Measurements from ENCODE around the gene AGRN. TPM values are rescaled to one million over a fixed set of nuclear protein-coding genes. Genes with fewer than 3 reads are reported as not detected.

The AGRN gene
- total RNA-seq, 4 donors from 2014 or later = 33.0 to 103 (median 41.4) TPM

- no peak overlapping the region for H3K4me3 ChIP-seq
- H3K27me3 ChIP-seq = peaks cover 0 to 42% of the 10 kb centered on the region in 2 donors
Measured at GRCh38 chr1:1060281-1061000, 40.5 kb downstream of the AGRN start.

GRCh38 chr1:1061682-1062345 is 41.9 kb downstream of the AGRN start:
- Histone ChIP-seq H3K27ac (no peak overlapping the region), H3K27me3 (peaks cover 0 to 42% of the 10 kb centered on the region in 2 donors), H3K4me3 (no peak overlapping the region), H3K9me3 (peaks cover 0 to 4% (median 0%) of the 10 kb centered on the region in 4 donors), H3K36me3 (no peaks in the 10 kb centered on the region), H3K4me1 (peaks cover 3 to 34% (median 26%) of the 10 kb centered on the region in 4 donors)
- TF ChIP-seq POLR2A (IDR thresholded peaks at IDR 0.05) (no peak), CTCF (IDR thresholded peaks at IDR 0.05) (no peak)
- no peak for DNase-seq

More at GRCh38 chr1:1060281-1061000, 40.5 kb downstream of the AGRN start:
- TF ChIP-seq CTCF (IDR thresholded peaks at IDR 0.05) (no peak), POLR2A (IDR thresholded peaks at IDR 0.05) (no peak)
- no peak for DNase-seq
- Histone ChIP-seq H3K36me3 (no peaks in the 10 kb centered on the region), H3K4me1 (peaks cover 3 to 34% (median 26%) of the 10 kb centered on the region in 4 donors), H3K27ac (no peak overlapping the region), H3K9me3 (peaks cover 0 to 4% (median 0%) of the 10 kb centered on the region in 4 donors)

GRCh38 chr1:1062348-1063163 is 42.6 kb downstream of the AGRN start:
- Histone ChIP-seq H3K27ac (no peak overlapping the region), H3K9me3 (peaks cover 0 to 4% (median 0%) of the 10 kb centered on the region in 4 donors), H3K27me3 (peaks cover 0 to 42% of the 10 kb centered on the region in 2 donors), H3K36me3 (no peaks in the 10 kb centered on the region), H3K4me3 (no peak overlapping the region), H3K4me1 (peaks cover 3 to 34% (median 26%) of the 10 kb centered on the region in 4 donors)
- DNase-seq = no peak
- TF ChIP-seq POLR2A (IDR thresholded peaks at IDR 0.05) (no peak), CTCF (IDR thresholded peaks at IDR 0.05) (no peak)

- TF ChIP-seq POLR2A (IDR thresholded peaks at IDR 0.05) (no peak), CTCF (IDR thresholded peaks at IDR 0.05) (no peak)
- H3K9me3 ChIP-seq = peaks cover 0 to 4% (median 0%) of the 10 kb centered on the region in 4 donors
- H3K4me3 ChIP-seq = no peak overlapping the region
- H3K27me3 ChIP-seq = peaks cover 0 to 40% of the 10 kb centered on the region in 2 donors
- H3K27ac ChIP-seq = no peak overlapping the region
- no peaks in the 10 kb centered on the region for H3K36me3 ChIP-seq
- no peak for DNase-seq
- peaks cover 3 to 38% (median 31%) of the 10 kb centered on the region in 4 donors for H3K4me1 ChIP-seq
Measured at GRCh38 chr1:1063261-1063944, 43.5 kb downstream of the AGRN start.

Measured in Peyer's patch (tissue), 4 donors.